GM12878 (cell line): ENCODE data around the gene TAAR8. TPM values are rescaled to one million over a fixed set of nuclear protein-coding genes. Genes with fewer than 3 reads are reported as not detected.

Experiments
- ATAC-seq: fragments of 200-7000 bp; cut with Tn5 transposase; 3 replicates; pipeline ENCODE4 v1.9.1; 2020; ENCODE audit warnings: mild to moderate bottlenecking, moderate library complexity
- BruUV-seq: library from RNA; stranded (reverse); fragments of 400-500 nt; replicated peaks from 2 replicates; lab custom pipeline; 2021; lab: Mats Ljungman, UMichigan
- CTCF ChIA-PET: fragments of 300-600 bp; sonication (Branson Sonifier 250); formaldehyde crosslinking; extraction: SDS; loops from one replicate; lab custom pipeline; 2021; ENCODE audit warnings: inconsistent platforms; lab: Yijun Ruan, JAX
- POLR2A ChIA-PET: fragments of 350-600 bp; formaldehyde crosslinking; extraction: SDS; loops from one replicate; lab custom pipeline; 2021; ENCODE audit warnings: inconsistent platforms; lab: Charles Lee
- RAD21 ChIA-PET: fragments of 300-600 bp; sonication (Branson Sonifier 250); formaldehyde crosslinking; loops from one replicate; lab custom pipeline; 2023; ENCODE audit warnings: antibody characterized with exemption; ENCODE audit not compliant: unreplicated experiment; lab: Charles Lee
- SMC1A ChIA-PET: fragments of 300-600 bp; sonication (Branson Sonifier 250); formaldehyde crosslinking; loops from one replicate; lab custom pipeline; 2023; ENCODE audit not compliant: unreplicated experiment, uncharacterized antibody; lab: Charles Lee
- DNase-seq: peaks from one replicate; pipeline ENCODE4 v3.0.0-alpha.2; 2011; ENCODE audit warnings: low read depth, low spot score
- FAIRE-seq: peaks from 3 replicates; lab custom pipeline; 2011; peaks lifted over from hg19 to GRCh38; lab: Jason Lieb, UNC
- H2AFZ ChIP-seq: 2 replicates; pipeline ENCODE4 v1.6.0; 2011; ENCODE audit warnings: low read depth, low read length, control low read depth; ENCODE audit not compliant: control insufficient read depth
- H3K27ac ChIP-seq: 2 replicates; pipeline ENCODE4 v1.5.1; 2011; ENCODE audit warnings: control low read depth; ENCODE audit not compliant: control insufficient read depth, insufficient read depth
- H3K27me3 ChIP-seq, 2 experiments: replicated peaks in 1 of 2; 2 replicates each; pipeline versions ENCODE4 v1.6.0 to v1.6.1; 2011; ENCODE audit warnings: low read length in 1 of 2; ENCODE audit not compliant: control insufficient read depth in 2 of 2, insufficient read depth in 2 of 2
- H3K36me3 ChIP-seq, 2 experiments: 2 replicates each; pipeline ENCODE4 v1.5.1; 2011; ENCODE audit warnings: low read length in 1 of 2; ENCODE audit not compliant: control insufficient read depth in 2 of 2, insufficient read depth in 2 of 2
- H3K4me1 ChIP-seq: 2 replicates; pipeline ENCODE4 v1.6.1; 2011; ENCODE audit warnings: mild to moderate bottlenecking, low read length, moderate library complexity, mixed read lengths; ENCODE audit not compliant: control insufficient read depth, insufficient read depth
- H3K4me2 ChIP-seq: 2 replicates; pipeline ENCODE4 v1.6.0; 2011; ENCODE audit warnings: control low read depth; ENCODE audit not compliant: control insufficient read depth, insufficient read depth
- H3K4me3 ChIP-seq: fragments of 200-600 bp; sonication (generic); 2 replicates; pipeline ENCODE4 v1.5.1; 2016
- H3K79me2 ChIP-seq: 2 replicates; pipeline ENCODE4 v1.6.0; 2011; ENCODE audit warnings: low read length; ENCODE audit not compliant: control insufficient read depth, insufficient read depth
- H3K9ac ChIP-seq: 2 replicates; pipeline ENCODE4 v1.8.0; 2011; ENCODE audit warnings: low read length, control low read depth, mixed read lengths; ENCODE audit not compliant: control insufficient read depth, insufficient read depth
- H3K9me3 ChIP-seq: replicated peaks from 3 replicates; pipeline ENCODE4 v1.5.1; 2011; ENCODE audit warnings: mild to moderate bottlenecking, low read length; ENCODE audit not compliant: control insufficient read depth, insufficient read depth
- H4K20me1 ChIP-seq: 2 replicates; pipeline ENCODE4 v1.6.0; 2011; ENCODE audit not compliant: control insufficient read depth, insufficient read depth
- BMI1 ChIP-seq: fragments of 450-650 bp; IDR thresholded peaks from 2 replicates; pipeline ENCODE4 v1.6.1; 2016; ENCODE audit warnings: mild to moderate bottlenecking, moderate library complexity, borderline replicate concordance
- CREB1 ChIP-seq: IDR thresholded peaks from 2 replicates; pipeline ENCODE4 v1.6.1; 2012; ENCODE audit warnings: low read depth, mild to moderate bottlenecking, inconsistent platforms
- EED ChIP-seq: sonication (generic); IDR thresholded peaks from 2 replicates; pipeline ENCODE4 v1.6.1; 2016; ENCODE audit warnings: antibody characterized with exemption, low read depth
- KAT2A ChIP-seq: conservative IDR thresholded peaks from 2 replicates; pipeline ENCODE4 v1.6.1; 2011; ENCODE audit warnings: low read depth, low read length; ENCODE audit not compliant: control insufficient read depth
- POLR2AphosphoS5 ChIP-seq: IDR thresholded peaks from 2 replicates; pipeline ENCODE4 v1.6.1; 2011; ENCODE audit warnings: mild to moderate bottlenecking, low read length, inconsistent platforms
- RBBP5 ChIP-seq: fragments of 200-600 bp; sonication (generic); conservative IDR thresholded peaks from 2 replicates; pipeline ENCODE4 v1.6.1; 2016
- SREBF2 ChIP-seq: IDR thresholded peaks from 2 replicates; pipeline ENCODE4 v1.6.1; 2012; ENCODE audit warnings: mild to moderate bottlenecking, low read length
- TCF7 ChIP-seq: IDR thresholded peaks from 2 replicates; pipeline ENCODE4 v1.6.1; 2014; ENCODE audit warnings: antibody characterized with exemption, borderline replicate concordance
- ZBED1 ChIP-seq: IDR thresholded peaks from 2 replicates; pipeline ENCODE4 v1.6.1; 2016; ENCODE audit warnings: borderline replicate concordance
- ZNF24 ChIP-seq: fragments of 450-650 bp; IDR thresholded peaks from 2 replicates; pipeline ENCODE4 v1.6.1; 2017; ENCODE audit warnings: antibody characterized with exemption, mild to moderate bottlenecking
- ZSCAN29 ChIP-seq: fragments of 450-650 bp; IDR thresholded peaks from 2 replicates; pipeline ENCODE4 v1.6.1; 2017; ENCODE audit warnings: mild to moderate bottlenecking, moderate library complexity
- WGBS: methylation state at CpG from one replicate; pipeline ENCODE4 v1.1.6; 2016; ENCODE audit warnings: low lambda C conversion rate; ENCODE audit not compliant: insufficient replicate concordance, insufficient coverage; ENCODE audit errors: missing lambda C conversion rate; 5-methylcytosine and 5-hydroxymethylcytosine counted together
- in situ Hi-C: fragments of 300-500 bp; cut with MboI; formaldehyde crosslinking; loops from 9 replicates; pipeline ENCODE4 v1.14.3; 2018; ENCODE audit warnings: mixed read lengths
- intact Hi-C: fragments of 100-400 bp; cut with micrococcal nuclease; formaldehyde crosslinking; loops from one replicate; pipeline ENCODE4 v1.14.2; 2022; ENCODE audit not compliant: unreplicated experiment
- polyA plus RNA-seq, 11 experiments: library from polyadenylated mRNA; depleted of rRNA in 4 of 11; unstranded in 6 of 11; stranded (reverse) in 5 of 11; fragments of >200 nt; fragmentation: Nextera tagmentation in 4 of 11; fragmentation: Illumina TruSeq in 1 of 11; extraction: Ambion mirVana in 4 of 11; extraction: Trizol in 1 of 11; gene quantifications; 1 replicate in 1 of 11; 2 replicates in 10 of 11; pipeline versions ENCODE4 v1.2.1 to v1.2.3, GENCODE V29; 2011 to 2016; ENCODE audit warnings: inconsistent platforms in 2 of 11, missing spikeins in 2 of 11, low read depth in 1 of 11
- total RNA-seq, 4 experiments: library from RNA; depleted of rRNA in 3 of 4; stranded (reverse); fragments of >200 nt in 3 of 4; fragmentation: Illumina TruSeq in 1 of 4; extraction: Trizol in 1 of 4; gene quantifications; 2 replicates each; pipeline versions ENCODE4 v1.2.1 to v1.2.3, GENCODE V29; 2013 to 2021

TAAR8 gene
- total and polyA plus RNA-seq, 10 of the 15 experiments (the other 5 are each of a cell fraction or from before 2014, with no cell fraction given): not detected

- FAIRE-seq (no peak), DNase-seq (no peak), ATAC-seq (no peak)
- H3K9ac ChIP-seq: no peak overlapping the region
- H3K27ac ChIP-seq: no peak overlapping the region
- no peaks in the 10 kb centered on the region for H3K9me3 ChIP-seq
- H3K79me2 ChIP-seq: no peaks in the 10 kb centered on the region
- no peaks in the 10 kb centered on the region for H3K36me3 ChIP-seq
- ChIA-PET CTCF (no interaction called here), SMC1A (no interaction called here), POLR2A (no interaction called here), RAD21 (no interaction called here)
- H2AFZ ChIP-seq: no peak overlapping the region
- intact Hi-C loops (no loop called here), in situ Hi-C loops (no loop called here)
- no peak for TF ChIP-seq SREBF2
- no peak for TF ChIP-seq POLR2AphosphoS5
- TF ChIP-seq ZNF24: no peak
- no peak for TF ChIP-seq BMI1
- no peak overlapping the region for H3K4me2 ChIP-seq
- 47% methylated on average over 6 of the region's 6 CpGs for WGBS
- no peaks in the 10 kb centered on the region for H3K4me1 ChIP-seq
- no peaks in the 10 kb centered on the region for H4K20me1 ChIP-seq
- BruUV-seq: no TSS peak
- no peak overlapping the region for H3K4me3 ChIP-seq
- H3K27me3 ChIP-seq: no peaks in the 10 kb centered on the region
Measured at GRCh38 chr6:132566404-132566803, 13.9 kb downstream of the TAAR8 start.

- H3K4me2 ChIP-seq: no peak overlapping the region
- H3K27ac ChIP-seq: no peak overlapping the region
- ATAC-seq (no peak), FAIRE-seq (no peak), DNase-seq (no peak)
- H2AFZ ChIP-seq: no peak overlapping the region
- ChIA-PET RAD21 (no interaction called here), SMC1A (no interaction called here), POLR2A (no interaction called here), CTCF (interaction anchor here (2.0 kb wide), 1 partner anchor 288 kb away, joined by 6 read pairs; no protein-coding TSS in a partner anchor)
- intact Hi-C loops (no loop called here), in situ Hi-C loops (no loop called here)
- H3K36me3 ChIP-seq: no peaks in the 10 kb centered on the region
- no peaks in the 10 kb centered on the region for H3K79me2 ChIP-seq
- H4K20me1 ChIP-seq: no peaks in the 10 kb centered on the region
- no peak overlapping the region for H3K4me3 ChIP-seq
- H3K27me3 ChIP-seq: no peaks in the 10 kb centered on the region
- 0% methylated on average over 1 of the region's 1 CpG for WGBS
- no peaks in the 10 kb centered on the region for H3K4me1 ChIP-seq
- no TSS peak for BruUV-seq
- no peak overlapping the region for H3K9ac ChIP-seq
- H3K9me3 ChIP-seq: no peaks in the 10 kb centered on the region
- TF ChIP-seq ZNF24 (no peak), TCF7 (no peak), CREB1 (no peak), KAT2A (no peak), SREBF2 (no peak), ZBED1 (no peak), EED (no peak), RBBP5 (no peak), ZSCAN29 (no peak)
Measured at GRCh38 chr6:132567566-132567965, 15.1 kb downstream of the TAAR8 start.
